GM12874 (cell line): ENCODE results near the gene CBARP.

Experiments
- CTCF ChIP-seq: IDR thresholded peaks from 2 replicates; pipeline ENCODE4 v1.5.1; 2011; ENCODE audit warnings: low read depth, mild to moderate bottlenecking, control low read depth, low read length, moderate library complexity; ENCODE audit not compliant: insufficient read depth

The CBARP gene

DNA sequence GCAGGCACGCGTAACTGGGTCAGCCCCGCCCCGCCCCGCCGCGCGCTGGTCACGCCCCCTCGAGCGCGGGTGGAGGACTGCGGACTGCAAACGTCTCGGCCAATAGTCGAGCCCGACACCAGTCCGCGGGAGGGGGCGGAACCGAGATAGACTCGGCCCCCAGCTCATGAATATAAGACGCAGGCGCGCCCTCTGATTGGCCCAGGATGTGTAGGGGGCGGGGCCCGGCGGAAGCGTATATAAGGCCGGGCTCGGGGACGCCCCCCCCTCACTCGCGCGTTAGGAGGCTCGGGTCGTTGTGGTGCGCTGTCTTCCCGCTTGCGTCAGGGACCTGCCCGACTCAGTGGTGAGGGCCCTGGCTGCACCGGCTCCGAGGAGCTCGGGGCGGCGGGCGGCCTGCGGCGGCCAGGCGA, 31.3 kb upstream of the CBARP start, which contains the start of gene CIRBP:
Gene CIRBP (plus strand): TSS at position 268 of the 413 bp plus-strand sequence. CDS start 1,602 bp downstream, outside the sequence.
- TF ChIP-seq CTCF: no peak

DNA sequence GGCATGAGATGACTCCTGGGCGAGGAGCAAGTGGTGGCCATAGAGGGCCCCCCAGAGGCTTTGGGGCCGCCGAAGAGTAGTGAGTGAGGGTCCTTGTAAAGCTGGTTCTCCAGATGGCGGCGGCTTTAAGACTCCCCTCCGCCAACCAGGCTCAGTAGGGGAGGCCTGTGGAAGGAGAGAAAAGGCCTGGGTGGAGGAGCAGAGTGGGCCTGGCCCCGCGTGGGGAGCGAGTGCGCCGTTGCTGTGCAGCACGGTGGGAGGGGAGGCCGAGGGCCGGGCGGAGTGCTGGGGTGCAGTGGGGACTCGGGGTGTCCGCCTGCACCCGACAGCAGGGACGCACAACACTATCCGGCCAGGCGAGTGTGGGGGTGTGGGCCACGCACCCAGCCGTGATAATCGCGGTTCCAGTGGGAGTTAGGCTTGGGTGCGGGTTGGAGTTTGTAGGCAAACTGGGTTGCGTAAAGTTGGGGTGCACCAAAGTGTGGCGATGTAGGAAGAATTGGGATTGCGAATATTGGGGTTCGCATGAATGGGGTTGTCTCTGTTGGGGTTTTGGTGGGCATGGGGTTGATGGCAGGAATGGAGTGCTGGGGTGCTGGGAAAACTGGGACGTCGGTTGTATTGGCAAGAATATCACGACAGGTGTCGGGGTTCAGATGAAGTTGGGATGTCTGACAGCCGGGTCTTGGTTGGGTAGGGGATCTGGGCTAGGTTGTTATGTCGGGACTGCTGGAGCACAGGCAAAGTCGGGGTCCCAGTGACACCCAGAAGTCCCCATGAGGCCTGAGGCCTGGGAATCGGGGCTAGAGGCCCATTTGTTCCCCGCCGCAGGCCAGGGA, 30.6 kb upstream of the CBARP start:
- TF ChIP-seq CTCF: no peak

- TF ChIP-seq CTCF: no peak
Measured at GRCh38 chr19:1267477-1268225, 29.8 kb upstream of the CBARP start.

GRCh38 chr19:1266916-1267476, 29.2 kb upstream of the CBARP start:
- peak; percentile 95 for TF ChIP-seq CTCF

DNA sequence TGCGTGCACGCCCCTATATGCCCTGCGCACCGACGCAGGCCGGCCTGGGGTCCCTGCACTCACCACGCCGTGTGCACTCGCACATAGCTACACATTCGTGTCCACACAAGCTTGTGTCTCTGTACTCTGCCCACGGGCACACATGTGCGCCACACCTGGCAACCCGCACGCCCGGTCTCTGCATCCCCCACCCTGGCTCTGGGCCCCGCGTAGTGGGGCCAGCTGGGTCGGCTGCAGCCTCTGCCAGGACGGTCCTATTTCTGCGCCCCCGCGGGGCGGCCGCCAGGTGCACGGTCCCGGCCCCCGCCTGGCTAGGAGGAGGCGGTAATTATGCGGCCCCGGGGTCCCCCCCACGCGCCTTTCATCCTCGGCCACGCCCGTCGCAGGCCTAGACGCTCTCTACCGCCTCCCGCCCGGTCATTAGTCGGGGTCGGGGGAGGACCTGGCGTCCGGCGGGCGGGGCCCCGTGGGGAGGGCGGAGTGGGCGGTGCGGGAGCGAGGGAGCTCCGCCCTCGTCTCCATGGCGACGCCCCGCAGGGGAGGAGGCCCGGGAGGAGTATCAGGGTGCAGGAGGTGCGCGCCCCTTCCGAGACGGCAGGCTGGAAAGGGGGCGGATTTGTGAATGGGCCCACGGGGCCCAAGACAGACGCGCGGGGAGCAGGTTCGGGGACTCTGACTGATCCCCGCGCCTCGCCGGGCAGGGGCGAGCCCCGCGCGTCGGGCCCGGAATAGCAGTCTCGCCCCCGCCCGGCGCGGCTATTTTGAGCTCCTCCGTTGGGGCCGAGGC, 28.5 kb upstream of the CBARP start:
- TF ChIP-seq CTCF: no peak

GRCh38 chr19:1265615-1266128, 27.9 kb upstream of the CBARP start:
- TF ChIP-seq CTCF: no peak
